HG02642 (cell line): ENCODE data around the gene SCART1.
"Not testable (repeated sequence)": the region's sequence is repeated elsewhere in the genome, so short reads cannot be mapped to it uniquely, and the experiment has no call there.

Experiments used
- ATAC-seq: cut with Tn5 transposase; IDR thresholded peaks from one replicate; pipeline ENCODE4 v1.9.1; 2021; ENCODE audit warnings: mild to moderate bottlenecking; ENCODE audit not compliant: unreplicated experiment, poor library complexity

SCART1 gene

GRCh38 chr10:133453516-133454203 is at the start of gene SCART1:
Gene SCART1, plus strand, starts transcription at chr10:133453945. Its CDS starts 53 bp downstream, at chr10:133453998.
- no peak for ATAC-seq

- no peak for ATAC-seq
Observed at GRCh38 chr10:133405272-133405671, 48.5 kb upstream of the SCART1 start.

- peak; percentile 44 for ATAC-seq
Observed at GRCh38 chr10:133405844-133406527, 47.8 kb upstream of the SCART1 start.

DNA sequence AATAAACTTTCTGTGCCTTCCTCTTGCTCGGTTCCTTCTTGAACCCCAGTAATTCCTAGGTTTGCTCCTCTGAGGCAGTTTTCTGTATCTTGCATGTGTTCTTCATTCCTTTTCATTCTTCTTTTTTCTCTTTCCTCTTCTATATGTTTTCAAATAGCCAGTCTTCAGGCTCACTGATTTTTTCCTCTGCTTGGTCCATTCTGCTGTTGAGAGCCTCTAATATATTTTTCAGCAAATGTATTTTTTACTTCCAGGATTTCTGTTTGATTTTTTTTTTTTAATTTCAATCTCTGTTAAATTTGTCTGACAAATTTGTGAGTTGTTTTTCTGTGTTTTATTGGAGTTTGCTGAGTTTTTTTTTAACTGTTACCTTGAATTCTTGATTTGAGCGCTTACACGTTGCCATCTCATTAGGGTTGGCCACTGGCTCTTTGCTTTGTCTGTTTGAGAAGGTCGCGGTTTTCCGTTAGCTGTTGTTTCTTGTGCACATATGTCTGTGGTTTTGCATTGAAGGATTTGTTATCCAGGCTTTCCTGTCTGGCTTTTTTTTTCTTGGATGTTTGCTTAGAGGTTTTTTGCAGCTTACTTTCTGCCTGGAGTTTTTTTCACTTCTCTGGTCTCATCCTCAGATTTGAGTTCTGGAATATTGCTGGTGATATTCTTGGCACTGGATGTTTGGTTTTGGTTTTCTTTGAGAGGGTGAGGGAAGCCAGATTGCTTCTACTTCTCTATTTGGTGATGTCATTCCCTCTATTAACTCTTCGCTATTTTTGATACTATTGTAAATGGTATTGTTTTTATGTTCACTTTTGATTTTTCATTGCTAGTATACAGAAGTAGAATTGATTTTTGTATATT is 42.0 kb upstream of the SCART1 start:
- no peak for ATAC-seq

- ATAC-seq, result no peak
Observed at GRCh38 chr10:133412381-133412711, 41.4 kb upstream of the SCART1 start.

DNA sequence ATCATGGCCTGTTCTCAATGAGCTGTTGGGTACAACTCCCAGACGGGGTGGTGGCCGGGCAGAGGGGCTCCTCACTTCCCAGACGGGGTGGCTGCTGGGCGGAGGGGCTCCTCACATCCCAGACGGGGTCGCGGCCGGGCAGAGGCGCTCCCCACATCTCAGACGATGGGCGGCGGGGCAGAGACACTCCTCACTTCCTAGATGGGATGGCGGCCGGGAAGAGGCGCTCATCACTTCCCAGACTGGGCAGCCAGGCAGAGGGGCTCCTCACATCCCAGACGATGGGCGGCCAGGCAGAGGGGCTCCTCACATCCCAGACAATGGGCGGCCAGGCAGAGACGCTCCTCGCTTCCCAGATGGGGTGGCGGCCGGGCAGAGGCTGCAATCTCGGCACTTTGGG is 39.3 kb upstream of the SCART1 start:
- not testable (repeated sequence) for ATAC-seq

DNA sequence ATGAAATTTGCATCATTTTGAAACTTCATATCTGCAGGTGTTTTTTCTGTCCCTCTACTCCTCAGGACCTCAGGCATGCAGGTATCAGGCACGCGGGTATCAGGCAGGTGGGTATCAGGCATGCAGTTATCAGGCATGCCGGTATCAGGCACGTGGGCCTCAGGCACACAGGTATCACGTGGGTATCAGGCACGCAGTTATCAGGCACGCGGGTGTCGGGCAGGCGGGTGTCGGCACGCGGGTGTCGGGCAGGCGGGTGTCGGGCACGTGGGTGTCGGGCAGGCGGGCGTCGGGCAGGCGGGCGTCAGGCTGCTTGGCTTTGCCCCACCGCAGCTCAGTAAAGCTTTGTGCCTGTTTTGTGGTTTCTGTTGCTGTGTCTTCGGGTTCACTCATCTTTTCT is 38.0 kb upstream of the SCART1 start:
- ATAC-seq, result no peak

DNA sequence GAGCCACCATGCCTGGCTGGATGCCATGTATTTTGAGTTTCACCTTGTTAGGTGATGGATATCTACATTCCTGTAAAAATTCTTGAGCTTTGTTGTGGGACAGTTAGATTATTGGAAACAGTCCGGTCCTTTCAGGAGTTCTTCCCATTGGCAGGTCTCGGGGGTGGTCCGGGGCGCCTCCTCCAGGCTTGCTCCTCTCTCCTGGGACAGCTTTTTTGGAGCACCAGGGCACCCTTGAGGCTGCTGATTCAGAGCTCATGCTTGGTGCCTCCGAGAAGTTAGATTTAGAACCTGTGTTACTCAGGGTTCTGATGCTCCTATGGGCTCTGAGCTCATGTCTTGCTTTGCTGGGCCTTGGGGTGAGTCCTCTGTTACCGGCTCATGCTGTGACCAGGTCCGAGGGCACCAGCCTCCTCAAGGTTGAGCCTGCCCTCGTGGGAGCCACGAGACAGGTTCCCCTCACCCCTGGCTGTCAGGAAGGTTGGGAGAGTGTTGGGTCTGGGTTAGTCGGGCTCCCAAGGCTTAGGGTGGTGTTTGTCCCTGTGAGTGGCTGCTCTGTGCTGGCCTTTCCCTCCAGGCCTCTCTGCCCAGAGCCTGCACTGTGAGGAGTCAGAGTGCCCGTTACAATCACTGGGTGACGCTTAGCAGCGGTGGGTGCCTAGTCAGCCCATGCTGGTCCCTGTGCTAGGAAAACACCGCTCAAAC is 35.3 kb upstream of the SCART1 start:
- no peak for ATAC-seq

DNA sequence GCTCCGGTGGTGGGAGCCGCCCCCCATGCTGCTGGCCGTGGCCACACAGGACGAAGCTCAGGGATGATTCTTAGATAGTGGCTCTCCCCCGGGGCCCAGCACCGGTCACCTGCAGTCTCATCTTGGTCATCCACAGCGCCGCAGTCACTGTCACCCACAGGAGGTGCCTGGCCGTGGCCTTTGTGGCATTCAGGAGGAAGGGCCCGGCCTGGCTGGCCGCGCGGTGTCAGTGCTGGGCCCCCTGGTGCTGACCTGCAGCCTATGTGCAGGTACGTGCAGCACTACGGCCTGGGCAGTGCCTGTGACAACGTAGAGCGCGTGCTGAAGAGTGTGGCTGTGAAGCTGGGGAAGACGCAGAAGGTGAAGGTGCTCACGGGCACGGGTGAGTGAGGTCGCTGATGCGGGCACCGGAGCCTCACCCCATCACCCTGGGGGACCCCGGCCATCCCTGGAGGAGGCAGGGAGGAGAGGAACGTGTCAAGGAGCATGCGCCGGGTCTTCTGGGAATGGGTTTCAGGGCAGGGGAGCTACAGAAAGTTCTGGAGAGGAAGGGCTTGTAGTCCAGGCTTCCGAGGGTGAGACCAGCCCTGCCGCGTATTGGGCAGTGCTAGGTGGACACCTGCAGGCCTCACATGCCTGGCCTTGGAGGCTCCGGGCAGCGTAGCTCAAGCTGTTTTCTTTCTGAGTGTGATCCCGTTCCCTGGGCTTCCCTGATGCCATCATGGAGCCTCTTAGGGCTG is 34.4 kb upstream of the SCART1 start:
- ATAC-seq, result no peak

- ATAC-seq, result no peak
Observed at GRCh38 chr10:133420028-133420427, 33.7 kb upstream of the SCART1 start.

- ATAC-seq, result no peak
Observed at GRCh38 chr10:133420579-133420978, 33.2 kb upstream of the SCART1 start.

DNA sequence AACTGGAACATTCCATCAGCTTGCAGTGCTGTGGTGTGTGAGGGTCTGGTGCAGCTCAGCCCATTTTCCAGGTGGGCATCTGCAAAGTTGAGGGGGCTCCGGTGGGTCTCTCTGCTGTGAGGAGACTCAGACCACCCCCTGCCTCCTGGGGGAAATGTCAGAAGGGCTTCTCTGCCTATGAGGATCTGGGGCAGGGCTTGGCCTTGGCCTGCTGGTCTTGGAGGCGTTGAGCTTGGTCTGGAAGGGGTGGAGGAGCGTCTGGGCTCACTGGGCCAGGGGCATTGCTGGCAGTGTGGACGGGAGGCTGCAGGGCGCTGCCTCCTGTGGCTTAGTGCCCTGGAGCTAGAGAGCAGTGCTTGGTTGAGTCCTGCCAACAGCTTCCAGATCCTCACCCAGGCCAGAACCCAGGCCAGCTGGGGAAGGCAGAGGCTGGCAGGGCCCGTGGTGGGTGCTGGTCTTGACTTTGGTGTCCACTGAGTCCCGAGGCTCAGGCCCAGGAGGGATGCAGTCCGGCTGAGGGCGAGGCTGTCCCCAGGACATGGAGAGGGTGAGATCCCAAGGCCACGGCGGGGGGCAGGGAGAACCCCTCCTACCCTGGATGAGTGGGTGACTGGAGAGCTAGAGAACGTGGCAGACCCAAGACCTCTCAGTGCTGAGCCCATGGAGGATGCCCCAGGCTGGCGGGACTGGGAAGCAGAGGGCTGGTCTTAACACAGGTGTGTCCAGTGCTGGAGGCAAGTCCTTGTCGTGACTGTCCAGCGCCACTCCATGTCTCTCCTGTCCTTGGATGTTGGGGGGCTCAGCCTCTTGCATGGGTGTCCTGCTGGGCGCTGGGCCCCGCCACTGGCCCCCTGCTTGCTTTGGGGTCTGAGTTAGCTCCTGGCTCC is 32.2 kb upstream of the SCART1 start:
- ATAC-seq, result no peak

DNA sequence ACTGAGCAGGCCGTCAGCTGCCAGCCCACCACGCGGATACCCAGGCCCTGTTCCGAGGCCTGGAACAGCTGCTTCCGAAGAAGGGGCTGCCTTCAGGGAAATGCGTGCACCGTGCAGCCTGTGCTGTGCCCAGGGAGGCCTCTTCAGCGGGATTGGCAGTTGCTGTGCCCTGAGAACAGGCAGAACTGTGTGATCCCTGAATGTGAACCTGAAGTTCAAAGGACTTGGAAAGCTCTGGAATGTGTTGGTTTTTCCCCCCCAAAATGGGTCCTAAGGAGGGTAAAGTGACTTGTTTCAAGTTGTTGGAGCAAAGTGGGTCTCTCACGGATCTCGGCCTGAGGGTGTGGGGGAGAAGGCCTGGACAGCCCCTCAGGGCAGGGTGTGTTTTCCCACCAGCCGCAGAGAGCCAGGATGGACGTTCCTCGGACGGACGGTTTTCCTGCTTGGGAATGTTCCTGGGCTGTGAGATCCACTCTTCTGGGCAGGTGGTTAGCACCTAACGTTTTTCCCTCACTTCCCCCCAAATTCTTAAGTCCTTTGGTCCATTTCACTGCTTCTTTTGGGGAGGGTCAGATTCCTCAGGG is 31.4 kb upstream of the SCART1 start:
- ATAC-seq, result no peak

- ATAC-seq, result no peak
Observed at GRCh38 chr10:133422807-133423771, 30.7 kb upstream of the SCART1 start.

DNA sequence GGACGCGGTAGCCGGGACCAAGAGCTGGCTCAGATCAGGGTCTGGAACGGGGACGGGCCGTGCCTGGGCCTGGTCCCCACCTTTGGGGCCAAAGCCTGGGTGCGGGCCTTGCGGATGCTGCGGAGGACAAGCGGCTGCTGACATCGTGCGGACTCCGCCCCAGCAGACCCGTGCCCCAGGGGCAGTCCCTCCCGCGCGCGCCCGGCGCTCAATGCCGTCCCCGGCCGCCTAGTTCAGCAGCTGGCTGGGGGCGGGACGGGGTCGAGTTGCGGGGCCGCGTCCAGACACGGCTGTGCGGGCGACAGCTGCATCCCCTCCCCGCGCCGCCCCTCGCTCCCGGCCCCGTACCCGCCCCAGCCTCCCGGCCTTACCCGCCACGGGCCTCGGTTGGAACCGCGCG is 29.6 kb upstream of the SCART1 start:
- not testable (repeated sequence) for ATAC-seq

DNA sequence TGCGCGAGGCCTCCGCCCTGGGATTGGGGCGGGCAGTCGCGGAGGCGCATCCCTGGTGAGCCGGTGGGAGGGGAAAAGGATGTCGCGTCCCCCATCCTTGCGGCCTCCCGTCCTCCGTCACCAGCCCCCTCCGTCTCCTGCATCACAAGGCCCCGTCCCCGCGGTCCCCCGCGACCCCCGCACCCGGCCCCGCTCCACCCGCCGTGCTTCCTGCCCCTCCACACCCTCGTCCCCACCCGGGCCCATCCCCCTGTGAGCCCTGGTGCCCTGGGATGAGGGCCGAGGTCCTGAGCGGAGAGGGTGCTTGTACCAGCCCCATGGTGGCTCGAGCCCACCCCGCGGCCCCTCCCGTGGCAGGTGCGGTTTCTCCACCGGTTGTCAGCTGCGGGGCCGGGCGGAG is 29.1 kb upstream of the SCART1 start, which contains the start of gene SPRN:
TSS of gene SPRN (minus strand) at position 25 of the 400 bp plus-strand sequence. CDS start 944 bp downstream, outside the sequence.
- not testable (repeated sequence) for ATAC-seq

- not testable (repeated sequence) for ATAC-seq
Observed at GRCh38 chr10:133429571-133429970, 24.2 kb upstream of the SCART1 start.
